Uterus (tissue), 2 donors: Measurements from ENCODE around the gene PLOD3.

Experiments used
- CTCF ChIP-seq, 4 experiments: fragments of 200-600 bp in 2 of 4; fragments of 450-650 bp in 2 of 4; sonication (generic) in 2 of 4; IDR thresholded peaks; one replicate each; pipeline ENCODE4 v1.5.1; 2016 to 2019; ENCODE audit warnings: antibody characterized with exemption in 4 of 4, mild to moderate bottlenecking in 2 of 4, moderate library complexity in 1 of 4
- POLR2A ChIP-seq, 2 donors: fragments of 450-650 bp; IDR thresholded peaks; one replicate each; pipeline ENCODE4 v1.6.1; 2016; ENCODE audit warnings: antibody characterized with exemption in 2 of 2, mild to moderate bottlenecking in 1 of 2, moderate library complexity in 1 of 2

- TF ChIP-seq CTCF (IDR thresholded peaks at IDR 0.05) (no peak), POLR2A (IDR thresholded peaks at IDR 0.05) (no peak)
These were observed 24.3 kb upstream of the PLOD3 start for GRCh38 chr7:101241443-101242349.
